DOHH2 (cell line): ENCODE results near the gene HSDL1.

ENCODE experiments used
- H3F3A ChIP-seq: fragments of 200-600 bp; sonication (generic), shearing (Covaris generic); 2 replicates; pipeline ENCODE4 v1.6.0; 2016; ENCODE audit warnings: antibody characterized with exemption, mild to moderate bottlenecking; ENCODE audit not compliant: control insufficient read depth, insufficient read depth
- H3K27ac ChIP-seq: fragments of 200-600 bp; sonication (generic); 2 replicates; pipeline ENCODE4 v1.5.1; 2014; ENCODE audit warnings: low read depth, mild to moderate bottlenecking, low read length, moderate library complexity
- H3K27me3 ChIP-seq: fragments of 200-600 bp; sonication (generic); 2 replicates; pipeline ENCODE4 v1.6.1; 2014; ENCODE audit warnings: mild to moderate bottlenecking, low read length, mixed read lengths; ENCODE audit not compliant: control insufficient read depth
- H3K36me3 ChIP-seq: fragments of 200-600 bp; sonication (generic); 2 replicates; pipeline ENCODE4 v1.6.1; 2014; ENCODE audit warnings: mild to moderate bottlenecking, low read length, moderate library complexity, mixed read lengths; ENCODE audit not compliant: control insufficient read depth
- H3K4me1 ChIP-seq: fragments of 200-600 bp; sonication (generic); 2 replicates; pipeline ENCODE4 v1.6.1; 2014; ENCODE audit warnings: mild to moderate bottlenecking, low read length, mixed read lengths; ENCODE audit not compliant: control insufficient read depth
- H3K4me2 ChIP-seq: fragments of 200-600 bp; sonication (generic); 2 replicates; pipeline ENCODE4 v1.6.0; 2014; ENCODE audit warnings: mild to moderate bottlenecking, low read length, moderate library complexity
- H3K4me3 ChIP-seq: fragments of 200-600 bp; sonication (generic); 2 replicates; pipeline ENCODE4 v1.5.1; 2014; ENCODE audit warnings: mild to moderate bottlenecking, low read length, mixed read lengths
- H3K79me2 ChIP-seq: fragments of 200-600 bp; sonication (generic); 2 replicates; pipeline ENCODE4 v1.6.1; 2014; ENCODE audit warnings: mild to moderate bottlenecking, low read length, mixed read lengths; ENCODE audit not compliant: control insufficient read depth
- H3K9me2 ChIP-seq: fragments of 200-600 bp; sonication (generic); replicated peaks from 2 replicates; pipeline ENCODE4 v1.6.1; 2014; ENCODE audit warnings: mild to moderate bottlenecking, low read length, mixed read lengths; ENCODE audit not compliant: control insufficient read depth
- H3K9me3 ChIP-seq: fragments of 200-600 bp; sonication (generic); 2 replicates; pipeline ENCODE4 v1.6.1; 2014; ENCODE audit warnings: antibody characterized with exemption, low read length, mixed read lengths; ENCODE audit not compliant: control insufficient read depth, insufficient read depth
- H4K20me1 ChIP-seq: fragments of 200-600 bp; sonication (generic); 2 replicates; pipeline ENCODE4 v1.6.0; 2014; ENCODE audit warnings: low read depth, mild to moderate bottlenecking, antibody characterized with exemption, low read length, moderate library complexity; ENCODE audit not compliant: control insufficient read depth, insufficient read depth
- CTCF ChIP-seq: fragments of 200-600 bp; sonication (generic); IDR thresholded peaks from one replicate; pipeline ENCODE4 v1.5.1; 2014; ENCODE audit warnings: antibody characterized with exemption, mild to moderate bottlenecking, low read depth, low read length; ENCODE audit not compliant: poor library complexity, severe bottlenecking
- EZH2phosphoT487 ChIP-seq: fragments of 200-600 bp; sonication (generic); IDR thresholded peaks from 2 replicates; pipeline ENCODE4 v1.6.1; 2017; ENCODE audit warnings: borderline replicate concordance, mild to moderate bottlenecking, antibody characterized with exemption, low read length, moderate library complexity, mixed read lengths

HSDL1 gene

DNA sequence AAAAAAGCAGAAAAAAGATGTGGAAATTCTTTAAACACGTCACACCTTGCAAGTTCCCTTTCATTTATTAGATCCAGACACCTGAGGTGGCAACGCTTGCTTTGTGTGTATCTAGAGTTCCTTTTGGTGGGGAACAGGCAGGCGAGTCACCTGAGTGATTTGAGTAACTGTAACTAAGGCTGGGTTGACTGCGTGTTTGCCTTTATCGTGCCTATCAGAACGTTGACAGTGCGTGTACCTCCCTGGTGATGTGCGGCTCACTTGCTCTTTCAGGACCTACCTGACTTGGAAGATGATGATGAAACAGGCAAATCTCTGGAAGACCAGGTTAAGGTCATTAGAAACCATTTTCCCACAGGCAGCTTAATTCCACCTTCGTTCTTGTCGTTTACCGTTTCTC, 29.4 kb upstream of the HSDL1 start:
- Histone ChIP-seq H3K9me2 (no peaks in the 10 kb centered on the region), H3K27me3 (no peaks in the 10 kb centered on the region), H3K79me2 (no peaks in the 10 kb centered on the region), H3K27ac (no peak overlapping the region), H3K4me3 (no peak overlapping the region), H3F3A (no peaks in the 10 kb centered on the region), H3K4me2 (no peak overlapping the region), H4K20me1 (no peaks in the 10 kb centered on the region), H3K36me3 (peaks cover 14% of the 10 kb centered on the region; the same call in 1 of the 2 replicates), H3K4me1 (no peaks in the 10 kb centered on the region), H3K9me3 (no peaks in the 10 kb centered on the region)
- TF ChIP-seq CTCF (no peak), EZH2phosphoT487 (no peak)

DNA sequence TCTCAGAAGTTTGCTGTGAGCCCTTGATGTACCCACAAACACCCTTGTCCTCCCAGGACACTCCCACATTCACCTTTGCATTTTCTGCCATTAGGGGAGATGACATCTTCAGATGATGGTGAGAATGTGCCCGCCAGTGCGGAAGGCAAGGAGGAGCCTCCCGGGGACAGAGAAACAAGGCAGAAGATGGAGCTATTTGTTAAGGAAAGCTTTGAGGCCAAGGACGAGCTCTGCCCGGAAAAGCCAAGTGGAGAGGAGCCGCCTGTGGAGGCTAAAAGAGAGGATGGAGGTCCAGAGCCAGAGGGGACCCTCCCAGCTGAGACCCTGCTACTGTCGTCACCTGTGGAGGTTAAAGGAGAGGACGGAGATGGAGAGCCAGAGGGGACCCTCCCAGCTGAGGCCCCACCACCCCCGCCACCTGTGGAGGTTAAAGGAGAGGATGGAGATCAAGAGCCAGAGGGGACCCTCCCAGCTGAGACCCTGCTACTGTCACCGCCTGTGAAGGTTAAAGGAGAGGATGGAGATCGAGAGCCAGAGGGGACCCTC, 24.9 kb upstream of the HSDL1 start:
- H3K4me3 ChIP-seq: no peak overlapping the region
- H3K27me3 ChIP-seq: no peaks in the 10 kb centered on the region
- H3K4me2 ChIP-seq: no peak overlapping the region
- no peaks in the 10 kb centered on the region for H3F3A ChIP-seq
- no peaks in the 10 kb centered on the region for H3K79me2 ChIP-seq
- TF ChIP-seq CTCF (no peak), EZH2phosphoT487 (no peak)
- no peak overlapping the region for H3K27ac ChIP-seq
- no peaks in the 10 kb centered on the region for H3K9me3 ChIP-seq
- no peaks in the 10 kb centered on the region for H4K20me1 ChIP-seq
- 0 out of 2 replicates have a peak, but pooled peaks cover 2% of the 10 kb centered on the region for H3K4me1 ChIP-seq
- H3K9me2 ChIP-seq: no peaks in the 10 kb centered on the region
- no peaks in the 10 kb centered on the region for H3K36me3 ChIP-seq

- Histone ChIP-seq H3F3A (no peaks in the 10 kb centered on the region), H4K20me1 (no peaks in the 10 kb centered on the region), H3K9me3 (no peaks in the 10 kb centered on the region), H3K4me3 (no peak overlapping the region), H3K27me3 (peaks cover under 1% of the 10 kb centered on the region; the same call in 1 of the 2 replicates), H3K27ac (no peak overlapping the region), H3K36me3 (no peaks in the 10 kb centered on the region), H3K4me2 (no peak overlapping the region), H3K79me2 (no peaks in the 10 kb centered on the region), H3K4me1 (0 out of 2 replicates have a peak, but pooled peaks cover 2% of the 10 kb centered on the region), H3K9me2 (no peaks in the 10 kb centered on the region)
- no peak for TF ChIP-seq EZH2phosphoT487
- TF ChIP-seq CTCF: no peak
Observed at GRCh38 chr16:84166796-84167695, 22.1 kb upstream of the HSDL1 start.
